Neural progenitor cell (in vitro differentiated cells): Measurements from ENCODE around the gene ITGB5. TPM values are rescaled to one million over a fixed set of nuclear protein-coding genes. Genes with fewer than 3 reads are reported as not detected.

Experiments
- DNase-seq: peaks from one replicate; pipeline ENCODE4 v3.0.0-alpha.2; 2016; ENCODE audit warnings: low spot score
- H2AFZ ChIP-seq: fragments of 200-600 bp; sonication (generic); replicated peaks from 2 replicates; pipeline ENCODE4 v1.6.1; 2016; ENCODE audit warnings: antibody characterized with exemption
- H3F3A ChIP-seq: fragments of 200-600 bp; sonication (generic); 2 replicates; pipeline ENCODE4 v1.6.1; 2016; ENCODE audit warnings: antibody characterized with exemption, low read depth
- H3K27ac ChIP-seq: fragments of 200-600 bp; sonication (generic); 2 replicates; pipeline ENCODE4 v1.5.1; 2016; ENCODE audit warnings: mild to moderate bottlenecking
- H3K27me3 ChIP-seq: fragments of 200-600 bp; sonication (generic); 2 replicates; pipeline ENCODE4 v1.6.1; 2016; ENCODE audit warnings: mild to moderate bottlenecking, moderate library complexity
- H3K36me3 ChIP-seq: fragments of 200-600 bp; sonication (generic); 2 replicates; pipeline ENCODE4 v1.5.1; 2016
- H3K4me1 ChIP-seq: fragments of 200-600 bp; sonication (generic); 2 replicates; pipeline ENCODE4 v1.6.1; 2016; ENCODE audit warnings: mixed run types
- H3K4me2 ChIP-seq: fragments of 200-600 bp; sonication (generic); 2 replicates; pipeline ENCODE4 v1.6.1; 2016
- H3K4me3 ChIP-seq: fragments of 200-600 bp; sonication (generic); 2 replicates; pipeline ENCODE4 v1.5.1; 2016
- H3K79me2 ChIP-seq: fragments of 200-600 bp; sonication (generic); 2 replicates; pipeline ENCODE4 v1.6.1; 2016; ENCODE audit warnings: low read depth
- H3K9ac ChIP-seq: fragments of 200-600 bp; sonication (generic); 2 replicates; pipeline ENCODE4 v1.6.1; 2016
- H3K9me3 ChIP-seq: fragments of 200-600 bp; sonication (generic); 2 replicates; pipeline ENCODE4 v1.5.1; 2016; ENCODE audit warnings: low read depth
- H4K20me1 ChIP-seq: fragments of 200-600 bp; sonication (generic); 2 replicates; pipeline ENCODE4 v1.6.1; 2016; ENCODE audit warnings: low read depth
- H3K27ac Mint-ChIP-seq: 3 replicates; pipeline ENCODE4 v1.8.0; 2021; ENCODE audit warnings: mixed read lengths
- H3K27me3 Mint-ChIP-seq: 2 replicates; pipeline ENCODE4 v1.8.0; 2022; ENCODE audit warnings: low read depth, mild to moderate bottlenecking, inconsistent platforms, moderate library complexity, mixed read lengths; ENCODE audit not compliant: insufficient read depth
- H3K36me3 Mint-ChIP-seq: 3 replicates; pipeline ENCODE4 v1.8.0; 2021; ENCODE audit warnings: mixed read lengths
- H3K4me1 Mint-ChIP-seq: 3 replicates; pipeline ENCODE4 v1.8.0; 2021; ENCODE audit warnings: mixed read lengths
- H3K4me3 Mint-ChIP-seq: 3 replicates; pipeline ENCODE4 v1.8.0; 2021; ENCODE audit warnings: mild to moderate bottlenecking, moderate library complexity, mixed read lengths
- H3K9me3 Mint-ChIP-seq: 3 replicates; pipeline ENCODE4 v1.8.0; 2020; ENCODE audit warnings: mixed read lengths
- CTCF ChIP-seq: fragments of 200-600 bp; sonication (generic); IDR thresholded peaks from 2 replicates; pipeline ENCODE4 v1.5.1; 2017; ENCODE audit warnings: antibody characterized with exemption, mild to moderate bottlenecking
- EZH2 ChIP-seq: fragments of 200-600 bp; sonication (generic); IDR thresholded peaks from 2 replicates; pipeline ENCODE4 v1.6.1; 2017; ENCODE audit warnings: antibody characterized with exemption, mild to moderate bottlenecking, moderate library complexity
- EZH2phosphoT487 ChIP-seq: fragments of 200-600 bp; sonication (generic); IDR thresholded peaks from 2 replicates; pipeline ENCODE4 v1.6.1; 2017; ENCODE audit warnings: antibody characterized with exemption
- total RNA-seq: library from RNA; depleted of rRNA; stranded (reverse); fragments of >200 nt; gene quantifications from 2 replicates; pipeline ENCODE4 v1.2.3, GENCODE V29; 2015; ENCODE audit warnings: low replicate concordance

The ITGB5 gene
- total RNA-seq, 1 donor from 2014 or later: 55.8 TPM

GRCh38 chr3:124805671-124806070, 81.5 kb downstream of the ITGB5 start:
- H3K27me3 Mint-ChIP-seq: peaks cover 5% of the 10 kb centered on the region
- Histone ChIP-seq H3K27me3 (no peaks in the 10 kb centered on the region), H3F3A (no peaks in the 10 kb centered on the region), H3K36me3 (no peaks in the 10 kb centered on the region), H3K4me1 (peaks cover 22% of the 10 kb centered on the region), H3K9ac (no peak overlapping the region), H2AFZ (no peak overlapping the region), H3K79me2 (no peaks in the 10 kb centered on the region), H3K9me3 (no peaks in the 10 kb centered on the region), H3K4me3 (no peak overlapping the region), H3K27ac (no peak overlapping the region), H3K4me2 (no peak overlapping the region), H4K20me1 (no peaks in the 10 kb centered on the region)
- no peak overlapping the region for H3K27ac Mint-ChIP-seq
- DNase-seq: no peak
- H3K36me3 Mint-ChIP-seq: peaks cover 19% of the 10 kb centered on the region
- no peaks in the 10 kb centered on the region for H3K9me3 Mint-ChIP-seq
- H3K4me3 Mint-ChIP-seq: no peak overlapping the region
- H3K4me1 Mint-ChIP-seq: peaks cover 30% of the 10 kb centered on the region
- TF ChIP-seq EZH2phosphoT487 (no peak), CTCF (no peak), EZH2 (no peak)

DNA sequence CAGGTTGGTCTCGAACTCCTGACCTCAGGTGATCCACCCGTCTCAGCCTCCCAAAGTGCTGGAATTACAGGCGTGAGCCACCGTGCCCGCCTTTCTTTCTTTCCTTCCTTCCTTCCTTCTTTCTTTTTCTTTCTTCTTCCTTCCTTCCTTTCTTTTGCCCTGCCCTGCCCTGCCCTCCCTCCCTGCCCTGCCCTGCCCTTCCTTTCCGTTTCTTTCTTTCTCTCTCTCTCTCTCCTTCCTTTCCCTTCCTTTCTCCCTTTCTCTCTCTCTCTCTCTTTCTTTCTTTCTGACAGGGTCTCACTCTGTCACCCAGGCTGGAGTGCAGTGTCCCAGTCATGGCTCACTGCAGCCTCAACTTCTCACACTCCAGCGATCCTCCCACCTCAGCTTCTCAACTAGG, 82.3 kb downstream of the ITGB5 start:
- Histone ChIP-seq H3K4me1 (peaks cover 25% of the 10 kb centered on the region), H3K4me2 (no peak overlapping the region), H3K27ac (no peak overlapping the region), H3K36me3 (no peaks in the 10 kb centered on the region), H2AFZ (no peak overlapping the region), H3F3A (no peaks in the 10 kb centered on the region), H3K4me3 (no peak overlapping the region), H3K9me3 (no peaks in the 10 kb centered on the region), H3K9ac (no peak overlapping the region), H4K20me1 (no peaks in the 10 kb centered on the region), H3K27me3 (no peaks in the 10 kb centered on the region), H3K79me2 (no peaks in the 10 kb centered on the region)
- Mint-ChIP-seq H3K27ac (no peak overlapping the region), H3K4me1 (peaks cover 30% of the 10 kb centered on the region), H3K9me3 (no peaks in the 10 kb centered on the region), H3K36me3 (peaks cover 19% of the 10 kb centered on the region), H3K27me3 (peaks cover 5% of the 10 kb centered on the region), H3K4me3 (no peak overlapping the region)
- no peak for DNase-seq
- no peak for TF ChIP-seq EZH2

GRCh38 chr3:124802702-124803101, 84.5 kb downstream of the ITGB5 start:
- H3K36me3 Mint-ChIP-seq: peaks cover 13% of the 10 kb centered on the region
- TF ChIP-seq EZH2 (no peak), CTCF (no peak)
- no peaks in the 10 kb centered on the region for H3K9me3 Mint-ChIP-seq
- peaks cover 25% of the 10 kb centered on the region for H3K4me1 ChIP-seq
- no peaks in the 10 kb centered on the region for H3F3A ChIP-seq
- H3K4me1 Mint-ChIP-seq: peaks cover 30% of the 10 kb centered on the region
- peak; percentile 29 for DNase-seq
- H3K79me2 ChIP-seq: no peaks in the 10 kb centered on the region
- no peak overlapping the region for H3K4me3 Mint-ChIP-seq
- no peaks in the 10 kb centered on the region for H3K27me3 ChIP-seq
- H3K9me3 ChIP-seq: no peaks in the 10 kb centered on the region
- no peaks in the 10 kb centered on the region for H3K36me3 ChIP-seq
- no peak overlapping the region for H3K27ac ChIP-seq
- H2AFZ ChIP-seq: no peak overlapping the region
- H3K4me2 ChIP-seq: no peak overlapping the region
- no peak overlapping the region for H3K4me3 ChIP-seq
- no peaks in the 10 kb centered on the region for H4K20me1 ChIP-seq
- H3K9ac ChIP-seq: no peak overlapping the region
- peak overlapping the region; percentile 67 for H3K27ac Mint-ChIP-seq
- peaks cover 4% of the 10 kb centered on the region for H3K27me3 Mint-ChIP-seq

- no peak for DNase-seq
- peak overlapping the region; percentile 67 for H3K27ac Mint-ChIP-seq
- Histone ChIP-seq H3K79me2 (no peaks in the 10 kb centered on the region), H3K4me3 (no peak overlapping the region), H3K36me3 (no peaks in the 10 kb centered on the region), H4K20me1 (no peaks in the 10 kb centered on the region), H3K4me2 (no peak overlapping the region), H2AFZ (no peak overlapping the region), H3F3A (no peaks in the 10 kb centered on the region), H3K9me3 (no peaks in the 10 kb centered on the region), H3K27me3 (no peaks in the 10 kb centered on the region), H3K4me1 (peaks cover 25% of the 10 kb centered on the region), H3K27ac (no peak overlapping the region), H3K9ac (no peak overlapping the region)
- TF ChIP-seq EZH2phosphoT487 (no peak), CTCF (no peak), EZH2 (no peak)
- H3K4me3 Mint-ChIP-seq: no peak overlapping the region
- H3K4me1 Mint-ChIP-seq: peaks cover 30% of the 10 kb centered on the region
- peaks cover 4% of the 10 kb centered on the region for H3K27me3 Mint-ChIP-seq
- H3K9me3 Mint-ChIP-seq: no peaks in the 10 kb centered on the region
- H3K36me3 Mint-ChIP-seq: peaks cover 13% of the 10 kb centered on the region
These were observed 85.0 kb downstream of the ITGB5 start for GRCh38 chr3:124802061-124802698.
